Anterior cingulate cortex (tissue), 58 donors: ENCODE data around the gene CYP19A1.

Experiments used
- DNase-seq, 58 donors: peaks; one replicate each; lab custom pipeline; 2025; lab: John Stamatoyannopoulos, UW

The CYP19A1 gene

GRCh38 chr15:51331141-51331540 is 7.3 kb downstream of the CYP19A1 start:
- DNase-seq, result no peak

GRCh38 chr15:51328926-51329325 is 9.5 kb downstream of the CYP19A1 start:
- no peak for DNase-seq

GRCh38 chr15:51327081-51327480 is 11.3 kb downstream of the CYP19A1 start:
- DNase-seq, result no peak

GRCh38 chr15:51325167-51325566 is 13.2 kb downstream of the CYP19A1 start:
- no peak for DNase-seq

GRCh38 chr15:51323749-51324148 is 14.6 kb downstream of the CYP19A1 start:
- DNase-seq, result no peak

- DNase-seq, result peak in 1 of 58 donors; percentile 7
Measured at GRCh38 chr15:51322621-51323296, 15.6 kb downstream of the CYP19A1 start.

GRCh38 chr15:51321316-51321715 is 17.1 kb downstream of the CYP19A1 start:
- DNase-seq, result no peak

GRCh38 chr15:51320843-51321242 is 17.6 kb downstream of the CYP19A1 start:
- DNase-seq, result no peak

- DNase-seq, result no peak
Measured at GRCh38 chr15:51319539-51319938, 18.9 kb downstream of the CYP19A1 start.

- DNase-seq, result peak in 1 of 58 donors; percentile 12
Measured at GRCh38 chr15:51318382-51319150, 19.8 kb downstream of the CYP19A1 start.

- DNase-seq, result no peak
Measured at GRCh38 chr15:51316636-51317035, 21.8 kb downstream of the CYP19A1 start.

GRCh38 chr15:51315726-51316125 is 22.7 kb downstream of the CYP19A1 start:
- no peak for DNase-seq

GRCh38 chr15:51314391-51315337 is 23.7 kb downstream of the CYP19A1 start:
- DNase-seq, result no peak

- DNase-seq, result no peak
Measured at GRCh38 chr15:51313644-51314280, 24.6 kb downstream of the CYP19A1 start.

GRCh38 chr15:51313074-51313393 is 25.4 kb downstream of the CYP19A1 start:
- no peak for DNase-seq

GRCh38 chr15:51312166-51313073 is 26.0 kb downstream of the CYP19A1 start:
- no peak for DNase-seq

- no peak for DNase-seq
Measured at GRCh38 chr15:51311510-51311909, 26.9 kb downstream of the CYP19A1 start.

GRCh38 chr15:51310064-51310463 is 28.3 kb downstream of the CYP19A1 start:
- no peak for DNase-seq

- DNase-seq, result peak in 2 of 58 donors; percentile 4 to 10
Measured at GRCh38 chr15:51307811-51308210, 30.6 kb downstream of the CYP19A1 start.
